GM12892 (cell line): Measurements from ENCODE around the gene SLC2A4.

Experiments used
- POLR2A ChIP-seq: IDR thresholded peaks from 2 replicates; pipeline ENCODE4 v1.6.1; 2011; ENCODE audit warnings: low read depth, low read length, control low read depth
- POLR2AphosphoS5 ChIP-seq: IDR thresholded peaks from 2 replicates; pipeline ENCODE4 v1.6.1; 2011; ENCODE audit warnings: low read depth, low read length, control low read depth
- TAF1 ChIP-seq: IDR thresholded peaks from 2 replicates; pipeline ENCODE4 v1.6.1; 2011; ENCODE audit warnings: low read depth, mild to moderate bottlenecking, control low read depth, low read length, borderline replicate concordance

- TF ChIP-seq TAF1 (no peak), POLR2A (no peak), POLR2AphosphoS5 (no peak)
Observed at GRCh38 chr17:7263801-7264078, 17.8 kb upstream of the SLC2A4 start.
